ENCODE results near the gene PLEKHA7.
"Not testable (repeated sequence)": the region's sequence is repeated elsewhere in the genome, so short reads cannot be mapped to it uniquely, and the experiment has no call there.

Gene PLEKHA7

GRCh38 chr11:16876837-16877236, 137.4 kb downstream of the PLEKHA7 start:
- DNase-seq: no peak

GRCh38 chr11:16876053-16876752, 138.0 kb downstream of the PLEKHA7 start:
- no peak for DNase-seq

GRCh38 chr11:16874275-16874975, 139.8 kb downstream of the PLEKHA7 start:
- no peak for DNase-seq

- DNase-seq: no peak
Measured at GRCh38 chr11:16873289-16873688, 140.9 kb downstream of the PLEKHA7 start.

DNA sequence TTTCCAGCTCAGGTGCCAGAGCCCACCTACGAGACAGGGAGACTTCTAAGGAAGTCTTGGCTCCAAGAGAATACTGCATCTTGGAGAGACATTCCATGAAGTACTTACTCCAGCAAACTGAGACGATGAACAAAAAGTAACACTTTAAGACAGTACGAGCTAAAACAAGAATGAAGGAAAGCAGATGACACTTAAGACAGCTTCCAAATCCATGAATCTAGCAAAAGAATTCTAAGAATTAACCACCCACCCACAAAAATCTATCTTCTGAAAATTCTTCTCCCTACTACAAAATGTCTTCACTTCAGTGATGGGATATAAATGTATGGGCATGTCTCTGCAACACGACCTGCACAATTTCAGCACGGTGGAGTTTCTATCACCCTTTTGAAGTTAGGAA, 142.8 kb downstream of the PLEKHA7 start:
- no peak for DNase-seq

DNA sequence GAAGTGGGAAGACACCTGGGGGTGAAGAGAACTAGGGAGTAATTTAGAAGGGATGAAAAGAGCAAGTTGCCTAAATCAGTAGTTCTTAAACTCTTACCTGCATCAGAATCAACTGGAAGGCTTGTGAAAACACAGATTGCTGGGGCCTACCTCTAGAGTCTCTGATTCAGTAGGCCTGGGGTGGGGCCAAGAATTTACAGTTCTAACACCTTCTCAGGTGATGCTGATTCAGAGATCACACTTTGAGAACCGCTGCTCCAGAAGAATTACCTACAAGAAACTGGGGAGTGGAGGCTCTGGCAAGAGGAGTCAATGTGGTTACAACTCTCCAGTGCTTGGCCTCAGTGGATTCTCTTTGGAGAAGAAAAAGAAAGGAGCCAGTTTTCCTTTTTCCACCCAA, 147.1 kb downstream of the PLEKHA7 start:
- DNase-seq: no peak

- DNase-seq: not testable (repeated sequence)
Measured at GRCh38 chr11:16864428-16864827, 149.8 kb downstream of the PLEKHA7 start.

- no peak for DNase-seq
Measured at GRCh38 chr11:16863389-16863788, 150.8 kb downstream of the PLEKHA7 start.

- no peak for DNase-seq
Measured at GRCh38 chr11:16862726-16863125, 151.5 kb downstream of the PLEKHA7 start.

DNA sequence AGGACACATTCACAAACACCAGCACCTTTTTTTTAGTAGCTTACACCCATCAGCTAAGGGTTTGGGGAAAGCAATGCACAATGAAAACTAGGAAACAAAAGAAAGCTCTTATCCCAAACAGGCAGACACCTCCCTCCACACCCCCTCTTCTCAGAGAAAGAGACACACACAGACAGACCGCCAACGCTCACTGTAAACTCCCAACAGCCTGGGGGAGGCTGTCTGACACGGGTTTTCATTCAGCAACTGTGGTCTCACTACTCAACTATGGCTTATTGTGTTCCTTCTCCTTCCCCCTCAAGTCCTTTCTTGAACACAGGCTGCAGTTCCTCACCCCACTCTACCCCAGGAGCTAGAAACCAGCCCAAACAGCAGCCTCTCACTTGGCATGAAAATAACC, 152.4 kb downstream of the PLEKHA7 start:
- DNase-seq: peak; percentile 18

- no peak for DNase-seq
Measured at GRCh38 chr11:16860617-16861016, 153.6 kb downstream of the PLEKHA7 start.

- DNase-seq: peak; percentile 64
Measured at GRCh38 chr11:16859651-16860050, 154.6 kb downstream of the PLEKHA7 start.

DNA sequence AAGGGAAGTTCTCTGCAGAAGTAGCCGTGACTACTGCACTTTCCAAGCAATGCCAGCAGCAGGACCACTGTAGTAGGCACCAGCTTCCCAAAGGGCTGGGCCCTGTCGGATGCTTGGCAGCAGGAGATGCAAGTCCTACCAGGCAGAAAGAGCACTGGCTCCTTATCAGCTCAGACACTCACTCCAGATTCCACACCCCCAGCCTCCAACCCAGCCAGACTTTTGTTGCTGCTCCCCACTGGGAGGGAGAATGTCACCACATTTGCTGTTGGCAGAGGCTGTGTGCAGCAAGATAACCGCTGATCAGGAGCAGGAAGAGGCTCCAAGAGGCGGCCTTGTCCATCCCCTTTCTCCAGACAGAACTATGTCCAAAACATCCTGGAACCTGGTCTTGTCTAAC, 157.0 kb downstream of the PLEKHA7 start:
- no peak for DNase-seq

DNA sequence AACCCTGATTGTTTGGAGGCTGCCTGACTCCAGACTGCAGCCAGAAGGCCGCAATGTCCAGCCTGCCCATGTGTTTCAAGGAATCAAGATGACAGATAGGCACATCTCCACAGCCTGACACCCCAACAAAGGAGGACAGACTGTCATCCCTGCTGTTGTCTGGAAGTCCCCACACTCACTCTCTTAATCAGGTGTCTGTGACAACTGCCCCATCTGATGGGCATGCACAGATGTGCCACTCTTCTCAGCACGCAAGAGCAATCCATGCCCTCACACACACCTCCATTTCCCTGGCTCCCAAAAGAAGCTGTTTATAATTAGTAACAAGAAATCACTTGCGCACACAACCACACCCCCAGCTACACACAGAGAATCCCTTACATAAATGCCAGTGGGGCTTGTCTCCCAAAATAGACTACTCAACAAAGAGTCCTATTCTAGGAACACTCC, 158.2 kb downstream of the PLEKHA7 start:
- no peak for DNase-seq

GRCh38 chr11:16854979-16855378, 159.2 kb downstream of the PLEKHA7 start:
- no peak for DNase-seq

- no peak for DNase-seq
Measured at GRCh38 chr11:16853859-16854258, 160.4 kb downstream of the PLEKHA7 start.

GRCh38 chr11:16853266-16853665, 160.9 kb downstream of the PLEKHA7 start:
- no peak for DNase-seq

DNA sequence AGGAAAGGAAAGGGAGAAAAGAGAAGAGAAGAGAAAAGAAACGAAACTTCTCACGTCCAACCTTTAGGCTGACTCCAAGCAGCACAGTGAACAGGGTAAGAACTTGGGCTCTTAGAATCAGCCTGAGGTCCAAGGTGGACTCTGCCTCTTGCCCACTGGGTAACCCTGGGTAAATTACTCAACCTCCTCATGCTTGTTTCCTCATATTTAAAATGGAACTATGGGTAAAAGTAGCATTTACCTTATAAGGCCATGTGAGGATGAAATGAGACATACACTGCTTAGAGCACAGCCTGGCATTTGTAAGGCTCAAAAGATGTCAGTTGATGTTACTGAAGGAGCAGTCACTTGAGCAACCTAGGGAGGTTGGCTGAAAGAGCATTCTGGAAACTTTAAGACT, 167.9 kb downstream of the PLEKHA7 start:
- no peak for DNase-seq

DNA sequence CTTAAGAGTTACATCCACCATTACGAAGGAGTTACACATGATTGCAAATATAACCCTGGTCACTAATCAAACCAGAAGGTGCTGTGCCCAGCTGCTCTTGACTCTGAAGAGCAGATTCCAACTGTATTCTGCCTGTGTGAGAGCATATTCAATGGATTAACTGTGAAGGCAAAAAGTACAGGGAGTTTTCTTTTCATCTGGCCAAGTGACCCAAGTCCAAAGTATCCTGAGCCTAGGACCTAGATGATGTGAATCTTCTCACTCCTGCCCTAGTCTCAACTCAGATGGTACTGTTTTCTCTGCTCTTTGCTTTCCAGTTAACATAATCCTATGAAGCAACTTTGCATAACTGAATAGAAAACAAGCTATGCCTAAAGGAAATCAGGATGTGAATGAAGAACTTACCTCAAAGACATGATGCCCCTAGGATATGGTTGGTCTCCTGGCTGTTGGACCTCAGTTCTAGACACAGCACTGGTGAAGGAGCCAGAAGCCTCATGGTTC, 169.9 kb downstream of the PLEKHA7 start:
- DNase-seq: no peak

DNA sequence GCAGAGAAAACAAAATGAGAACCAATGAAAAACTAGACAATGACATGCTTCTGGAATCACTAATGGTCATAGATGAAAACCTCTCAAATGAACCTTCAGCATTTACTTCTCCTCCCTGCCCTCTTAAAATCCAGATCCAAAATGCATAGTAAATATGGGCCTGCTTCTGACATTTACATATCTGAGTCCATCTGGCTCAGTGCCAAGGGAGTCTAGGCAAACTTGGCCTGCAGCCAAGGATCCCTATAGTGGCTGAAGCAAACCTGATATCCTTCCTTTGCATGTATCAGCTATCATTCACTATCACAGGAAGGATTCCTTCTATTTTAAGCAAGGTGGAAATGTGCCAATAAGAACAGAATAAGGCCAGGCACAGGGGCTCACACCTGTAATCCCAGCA, 170.9 kb downstream of the PLEKHA7 start:
- DNase-seq: peak; percentile 82

DNA sequence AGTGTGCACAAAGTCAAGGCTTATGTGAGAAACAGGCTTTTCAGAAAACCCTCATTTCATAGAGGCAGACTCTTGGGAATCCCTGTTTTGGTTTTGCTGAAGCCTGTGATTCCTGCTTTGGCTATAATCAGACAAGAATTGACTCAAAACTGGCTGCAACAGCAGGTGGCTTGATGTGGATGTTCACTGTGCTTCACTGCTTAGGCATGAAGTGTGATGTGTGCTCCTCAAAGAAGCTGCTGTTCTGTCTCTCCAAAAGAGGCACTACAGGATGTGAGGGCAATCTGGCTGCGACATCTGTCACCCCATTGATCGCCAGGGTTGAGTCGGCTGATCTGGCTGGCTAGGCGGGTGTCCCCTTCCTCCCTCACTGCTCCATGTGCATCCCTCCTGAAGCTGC, 172.2 kb downstream of the PLEKHA7 start:
- no peak for DNase-seq

GRCh38 chr11:16841481-16841880, 172.7 kb downstream of the PLEKHA7 start:
- no peak for DNase-seq

DNA sequence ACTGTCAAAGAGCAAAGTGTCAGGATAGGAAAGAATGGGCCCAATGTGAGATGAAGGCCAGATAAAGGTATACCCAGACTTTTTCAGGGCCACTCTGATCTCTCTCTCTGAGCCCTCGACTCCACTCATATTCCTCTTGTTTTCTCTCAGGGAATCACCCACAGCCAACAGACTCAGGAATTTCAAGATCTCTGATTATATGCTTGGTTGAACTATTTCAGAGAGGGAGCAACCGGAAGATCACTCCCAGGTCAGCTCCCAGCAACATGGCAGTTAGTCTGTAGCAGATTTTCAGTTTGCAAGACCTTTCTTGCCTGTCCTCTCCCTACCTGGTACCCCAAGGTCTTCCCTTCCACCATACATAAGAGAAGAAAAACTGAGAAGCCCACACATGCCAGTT, 173.3 kb downstream of the PLEKHA7 start:
- DNase-seq: no peak

DNA sequence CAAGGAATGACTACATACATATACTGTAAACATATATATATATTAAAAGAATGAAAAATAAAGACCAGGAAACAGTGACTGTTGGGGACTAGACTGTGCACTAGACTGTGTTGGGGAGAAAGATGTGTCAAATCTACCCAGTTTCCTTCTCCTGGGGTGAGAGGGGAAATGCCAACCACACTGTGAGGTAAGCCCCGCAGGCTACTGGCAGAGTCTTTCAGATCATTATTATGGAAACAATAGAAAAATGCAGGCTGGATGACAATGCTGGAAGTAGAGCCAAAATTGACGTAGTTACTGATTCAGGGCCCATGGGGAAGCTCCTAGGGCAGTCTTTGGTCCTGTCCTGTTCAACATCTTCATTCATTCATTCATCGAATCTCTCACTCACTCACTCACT, 174.4 kb downstream of the PLEKHA7 start:
- no peak for DNase-seq

Measured in NCI-H748 treated with DMSO at 0.1 percent for 48 hours (cell line).